ENCODE results near the gene HMX1. TPM values are rescaled to one million over a fixed set of nuclear protein-coding genes. Genes with fewer than 3 reads are reported as not detected.

The HMX1 gene
- total RNA-seq, 2 experiments from 2014 or later = not detected

- H3K36me3 ChIP-seq (ENCODE audit: insufficient read depth, low read length) = no peaks in the 10 kb centered on the region
- H3K4me3 Mint-ChIP-seq = no peak overlapping the region
- peaks cover 7 to 38% of the 10 kb centered on the region in 2 experiments for H3K9me3 ChIP-seq (ENCODE audit: control insufficient read depth in 1 of 2, insufficient read depth in 1 of 2, low read length in 2 of 2)
- DNase-seq (no peak), ATAC-seq (ENCODE audit: poor library complexity) (no peak)
- H3K27me3 Mint-ChIP-seq = peaks cover 15% of the 10 kb centered on the region
- H3K9me3 Mint-ChIP-seq = no peaks in the 10 kb centered on the region
- no peak overlapping the region for H3K27ac ChIP-seq (ENCODE audit: low read depth in 1 of 2, low read length in 2 of 2)
- POLR2A ChIA-PET = no interaction called here
- intact Hi-C loops (cut with DNase I, micrococcal nuclease) = no loop called here
- H3K27me3 ChIP-seq (ENCODE audit: control insufficient read depth in 1 of 2, insufficient read depth in 2 of 2, low read length in 2 of 2) = no peaks in the 10 kb centered on the region
- no peaks in the 10 kb centered on the region for H3K36me3 Mint-ChIP-seq (ENCODE audit: low read depth)
- no peaks in the 10 kb centered on the region for H3K4me1 Mint-ChIP-seq (ENCODE audit: low read depth)
- no peak overlapping the region for H3K27ac Mint-ChIP-seq
- CTCF ChIA-PET = no interaction called here
- no peak overlapping the region for H3K4me3 ChIP-seq (ENCODE audit: low read length)
- no peaks in the 10 kb centered on the region for H3K4me1 ChIP-seq (ENCODE audit: insufficient read depth, low read length)
- no peak for TF ChIP-seq CTCF (IDR thresholded peaks at IDR 0.05)
These were observed 26.5 kb downstream of the HMX1 start for GRCh38 chr4:8844976-8845690.

DNA sequence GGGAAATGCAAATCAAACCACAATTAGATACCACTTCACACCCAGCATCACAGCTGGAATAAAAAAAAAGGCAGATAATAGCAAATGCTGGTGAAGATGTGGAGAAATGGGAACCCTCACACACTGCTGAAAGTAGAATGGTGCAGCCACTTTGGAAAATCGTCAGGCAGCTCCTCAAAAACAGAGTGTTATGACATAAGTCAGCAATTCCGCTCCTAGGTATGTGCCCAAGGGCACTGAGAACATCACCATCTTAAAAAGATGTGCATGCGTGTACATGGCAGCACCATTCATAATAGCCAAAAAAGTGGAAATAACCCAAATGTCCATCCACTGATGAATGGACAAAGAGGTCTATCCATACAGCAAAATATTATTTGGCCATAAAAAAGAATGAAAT, 28.0 kb downstream of the HMX1 start:
- Mint-ChIP-seq H3K4me1 (ENCODE audit: low read depth) (no peaks in the 10 kb centered on the region), H3K4me3 (no peak overlapping the region), H3K27ac (no peak overlapping the region), H3K36me3 (ENCODE audit: low read depth) (no peaks in the 10 kb centered on the region), H3K27me3 (peaks cover 10% of the 10 kb centered on the region), H3K9me3 (peaks cover 2% of the 10 kb centered on the region)
- Histone ChIP-seq H3K4me1 (ENCODE audit: insufficient read depth, low read length) (no peaks in the 10 kb centered on the region), H3K27ac (ENCODE audit: low read depth in 1 of 2, low read length in 2 of 2) (no peak overlapping the region), H3K36me3 (ENCODE audit: insufficient read depth, low read length) (no peaks in the 10 kb centered on the region), H3K4me3 (ENCODE audit: low read length) (no peak overlapping the region), H3K9me3 (ENCODE audit: control insufficient read depth in 1 of 2, insufficient read depth in 1 of 2, low read length in 2 of 2) (peaks cover 7 to 34% of the 10 kb centered on the region in 2 experiments), H3K27me3 (ENCODE audit: control insufficient read depth in 1 of 2, insufficient read depth in 2 of 2, low read length in 2 of 2) (no peaks in the 10 kb centered on the region)
- ChIA-PET POLR2A (no interaction called here), CTCF (no interaction called here)
- intact Hi-C loops (cut with DNase I, micrococcal nuclease) = no loop called here
- no peak for ATAC-seq (ENCODE audit: poor library complexity)
- TF ChIP-seq CTCF (IDR thresholded peaks at IDR 0.05) = no peak
- DNase-seq = no peak

- no peaks in the 10 kb centered on the region for H3K36me3 Mint-ChIP-seq (ENCODE audit: low read depth)
- Histone ChIP-seq H3K4me3 (ENCODE audit: low read length) (no peak overlapping the region), H3K27ac (ENCODE audit: low read depth in 1 of 2, low read length in 2 of 2) (no peak overlapping the region), H3K9me3 (ENCODE audit: control insufficient read depth in 1 of 2, insufficient read depth in 1 of 2, low read length in 2 of 2) (peaks cover 7 to 34% of the 10 kb centered on the region in 2 experiments), H3K36me3 (ENCODE audit: insufficient read depth, low read length) (no peaks in the 10 kb centered on the region), H3K4me1 (ENCODE audit: insufficient read depth, low read length) (no peaks in the 10 kb centered on the region), H3K27me3 (ENCODE audit: control insufficient read depth in 1 of 2, insufficient read depth in 2 of 2, low read length in 2 of 2) (no peaks in the 10 kb centered on the region)
- ChIA-PET POLR2A (no interaction called here), CTCF (no interaction called here)
- TF ChIP-seq CTCF (IDR thresholded peaks at IDR 0.05) = no peak
- no peak overlapping the region for H3K27ac Mint-ChIP-seq
- intact Hi-C loops (cut with DNase I, micrococcal nuclease) = no loop called here
- peaks cover 5% of the 10 kb centered on the region for H3K27me3 Mint-ChIP-seq
- peaks cover 2% of the 10 kb centered on the region for H3K9me3 Mint-ChIP-seq
- DNase-seq (no peak), ATAC-seq (ENCODE audit: poor library complexity) (no peak)
- H3K4me3 Mint-ChIP-seq = no peak overlapping the region
- no peaks in the 10 kb centered on the region for H3K4me1 Mint-ChIP-seq (ENCODE audit: low read depth)
These were observed 29.0 kb downstream of the HMX1 start for GRCh38 chr4:8842614-8843013.
